Ishikawa (cell line): ENCODE measurements around the gene CHGA.

ENCODE experiments used
- CEBPB ChIP-seq: IDR thresholded peaks from 2 replicates; pipeline ENCODE4 v1.6.1; 2012
- EP300 ChIP-seq: IDR thresholded peaks from 2 replicates; pipeline ENCODE4 v1.6.1; 2012; ENCODE audit warnings: borderline replicate concordance
- TEAD4 ChIP-seq: IDR thresholded peaks from 2 replicates; pipeline ENCODE4 v1.6.1; 2012
- YY1 ChIP-seq: IDR thresholded peaks from 2 replicates; pipeline ENCODE4 v1.6.1; 2012; ENCODE audit warnings: low read depth
- TF ChIP-seq, protein P1 (sequence below): IDR thresholded peaks from 2 replicates; pipeline ENCODE4 v1.6.1; 2012
- TF ChIP-seq, protein P2 (sequence below): IDR thresholded peaks from 2 replicates; pipeline ENCODE4 v1.6.1; 2012; ENCODE audit warnings: low read depth, mild to moderate bottlenecking
- TF ChIP-seq, protein P3 (sequence below): IDR thresholded peaks from 2 replicates; pipeline ENCODE4 v1.6.1; 2012

DNA sequence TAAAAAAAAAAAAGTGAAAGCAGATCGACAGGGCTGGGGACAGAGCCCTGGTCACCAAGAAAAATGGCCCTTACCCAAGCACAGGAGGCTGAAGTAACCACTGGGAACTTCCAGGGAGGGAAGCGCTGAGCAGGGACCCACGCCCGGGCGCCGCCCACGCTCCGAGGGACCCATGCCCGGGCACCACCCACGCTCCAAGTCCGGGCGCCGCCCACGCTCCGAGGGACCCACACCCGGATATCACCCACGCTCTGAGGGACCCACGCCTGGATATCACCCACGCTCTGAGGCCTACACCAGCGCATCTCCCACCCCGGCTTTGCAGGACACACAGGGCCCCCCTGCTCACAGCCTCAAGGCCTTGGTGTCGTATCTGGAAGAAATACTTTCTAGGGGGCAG is 25.7 kb downstream of the CHGA start:
- TF ChIP-seq, protein P1, sequence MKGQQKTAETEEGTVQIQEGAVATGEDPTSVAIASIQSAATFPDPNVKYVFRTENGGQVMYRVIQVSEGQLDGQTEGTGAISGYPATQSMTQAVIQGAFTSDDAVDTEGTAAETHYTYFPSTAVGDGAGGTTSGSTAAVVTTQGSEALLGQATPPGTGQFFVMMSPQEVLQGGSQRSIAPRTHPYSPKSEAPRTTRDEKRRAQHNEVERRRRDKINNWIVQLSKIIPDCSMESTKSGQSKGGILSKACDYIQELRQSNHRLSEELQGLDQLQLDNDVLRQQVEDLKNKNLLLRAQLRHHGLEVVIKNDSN = no peak
- TF ChIP-seq YY1 = no peak
- TF ChIP-seq EP300 = no peak
- TF ChIP-seq, protein P2, sequence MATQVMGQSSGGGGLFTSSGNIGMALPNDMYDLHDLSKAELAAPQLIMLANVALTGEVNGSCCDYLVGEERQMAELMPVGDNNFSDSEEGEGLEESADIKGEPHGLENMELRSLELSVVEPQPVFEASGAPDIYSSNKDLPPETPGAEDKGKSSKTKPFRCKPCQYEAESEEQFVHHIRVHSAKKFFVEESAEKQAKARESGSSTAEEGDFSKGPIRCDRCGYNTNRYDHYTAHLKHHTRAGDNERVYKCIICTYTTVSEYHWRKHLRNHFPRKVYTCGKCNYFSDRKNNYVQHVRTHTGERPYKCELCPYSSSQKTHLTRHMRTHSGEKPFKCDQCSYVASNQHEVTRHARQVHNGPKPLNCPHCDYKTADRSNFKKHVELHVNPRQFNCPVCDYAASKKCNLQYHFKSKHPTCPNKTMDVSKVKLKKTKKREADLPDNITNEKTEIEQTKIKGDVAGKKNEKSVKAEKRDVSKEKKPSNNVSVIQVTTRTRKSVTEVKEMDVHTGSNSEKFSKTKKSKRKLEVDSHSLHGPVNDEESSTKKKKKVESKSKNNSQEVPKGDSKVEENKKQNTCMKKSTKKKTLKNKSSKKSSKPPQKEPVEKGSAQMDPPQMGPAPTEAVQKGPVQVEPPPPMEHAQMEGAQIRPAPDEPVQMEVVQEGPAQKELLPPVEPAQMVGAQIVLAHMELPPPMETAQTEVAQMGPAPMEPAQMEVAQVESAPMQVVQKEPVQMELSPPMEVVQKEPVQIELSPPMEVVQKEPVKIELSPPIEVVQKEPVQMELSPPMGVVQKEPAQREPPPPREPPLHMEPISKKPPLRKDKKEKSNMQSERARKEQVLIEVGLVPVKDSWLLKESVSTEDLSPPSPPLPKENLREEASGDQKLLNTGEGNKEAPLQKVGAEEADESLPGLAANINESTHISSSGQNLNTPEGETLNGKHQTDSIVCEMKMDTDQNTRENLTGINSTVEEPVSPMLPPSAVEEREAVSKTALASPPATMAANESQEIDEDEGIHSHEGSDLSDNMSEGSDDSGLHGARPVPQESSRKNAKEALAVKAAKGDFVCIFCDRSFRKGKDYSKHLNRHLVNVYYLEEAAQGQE = no peak
- TF ChIP-seq, protein P3, sequence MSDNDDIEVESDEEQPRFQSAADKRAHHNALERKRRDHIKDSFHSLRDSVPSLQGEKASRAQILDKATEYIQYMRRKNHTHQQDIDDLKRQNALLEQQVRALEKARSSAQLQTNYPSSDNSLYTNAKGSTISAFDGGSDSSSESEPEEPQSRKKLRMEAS = no peak
- TF ChIP-seq CEBPB = no peak
- no peak for TF ChIP-seq TEAD4
